Medulla oblongata (tissue), 1 donor: ENCODE results near the gene FLYWCH2.
"Not testable (repeated sequence)": the region's sequence is repeated elsewhere in the genome, so short reads cannot be mapped to it uniquely, and the experiment has no call there.

Source experiments
- DNase-seq: peaks from one replicate; pipeline ENCODE4 v3.0.0-alpha.2; 2015; ENCODE audit errors: extremely low spot score

FLYWCH2 gene

DNA sequence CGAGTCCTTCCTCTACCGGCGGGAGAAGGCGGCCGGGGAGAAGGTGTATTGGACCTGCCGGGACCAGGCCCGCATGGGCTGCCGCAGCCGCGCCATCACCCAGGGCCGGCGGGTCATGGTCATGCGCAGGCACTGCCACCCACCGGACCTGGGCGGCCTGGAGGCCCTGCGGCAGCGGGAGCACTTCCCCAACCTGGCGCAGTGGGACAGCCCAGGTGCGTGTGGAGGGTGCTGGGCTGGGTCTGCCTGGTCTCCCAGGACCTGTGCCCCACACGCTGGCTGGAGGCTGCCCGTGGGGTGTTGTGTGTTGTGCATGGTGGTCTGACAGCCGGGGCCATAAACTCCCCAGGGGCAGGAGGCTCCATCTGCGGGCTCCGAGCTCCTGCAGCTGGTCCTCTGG lies 54.2 kb downstream of the FLYWCH2 start:
- no peak for DNase-seq

DNA sequence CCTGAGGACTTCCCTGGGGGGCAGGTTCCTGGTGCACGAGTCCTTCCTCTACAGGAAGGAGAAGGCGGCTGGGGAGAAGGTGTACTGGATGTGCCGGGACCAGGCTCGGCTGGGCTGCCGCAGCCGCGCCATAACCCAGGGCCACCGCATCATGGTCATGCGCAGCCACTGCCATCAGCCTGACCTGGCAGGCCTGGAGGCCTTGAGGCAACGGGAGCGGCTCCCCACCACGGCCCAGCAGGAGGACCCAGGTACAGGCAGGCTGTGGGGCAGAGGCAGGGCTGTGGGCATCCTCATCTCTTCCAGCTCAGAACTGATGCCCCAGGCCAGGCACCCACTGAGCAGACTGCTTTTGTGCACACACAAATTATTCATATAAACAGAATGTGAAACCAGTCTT lies 55.2 kb downstream of the FLYWCH2 start:
- no peak for DNase-seq

DNA sequence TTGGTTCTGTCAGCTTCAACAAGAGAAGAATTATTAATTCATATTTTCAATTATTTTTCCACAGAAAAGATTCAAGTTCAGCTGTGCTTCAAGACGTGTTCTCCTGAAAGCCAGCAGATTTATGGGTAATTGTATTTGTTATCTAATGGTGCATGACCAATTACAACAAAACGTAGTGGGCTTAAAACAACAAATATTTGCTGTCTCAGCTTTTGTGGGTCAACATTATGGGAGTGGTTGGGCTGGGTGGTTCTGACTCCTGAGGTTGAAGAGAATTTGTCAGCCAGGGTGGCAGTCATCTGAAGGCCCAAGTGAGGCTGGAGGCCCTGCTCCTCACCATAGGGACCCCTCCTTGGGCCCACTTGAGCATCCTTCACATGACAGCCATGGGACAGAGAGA lies 57.0 kb downstream of the FLYWCH2 start:
- no peak for DNase-seq

DNA sequence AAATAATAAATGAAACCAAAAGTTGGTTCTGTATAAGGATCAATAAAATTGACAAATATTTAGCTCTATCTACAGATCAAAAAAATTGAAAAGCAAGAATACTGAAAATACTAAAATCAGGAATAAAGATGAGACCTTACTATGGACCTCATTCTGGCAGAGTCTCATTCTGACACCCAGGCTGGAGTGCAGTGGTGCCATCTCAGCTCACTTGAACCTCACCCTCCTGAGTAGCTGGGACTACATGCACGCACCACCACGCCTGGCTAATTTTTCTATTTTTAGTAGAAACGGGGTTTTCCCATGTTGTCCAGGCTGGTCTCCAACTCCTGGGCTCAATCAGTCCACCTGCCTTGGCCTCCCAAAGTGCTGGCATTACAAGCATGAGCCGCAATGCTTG lies 59.0 kb downstream of the FLYWCH2 start:
- DNase-seq = no peak

DNA sequence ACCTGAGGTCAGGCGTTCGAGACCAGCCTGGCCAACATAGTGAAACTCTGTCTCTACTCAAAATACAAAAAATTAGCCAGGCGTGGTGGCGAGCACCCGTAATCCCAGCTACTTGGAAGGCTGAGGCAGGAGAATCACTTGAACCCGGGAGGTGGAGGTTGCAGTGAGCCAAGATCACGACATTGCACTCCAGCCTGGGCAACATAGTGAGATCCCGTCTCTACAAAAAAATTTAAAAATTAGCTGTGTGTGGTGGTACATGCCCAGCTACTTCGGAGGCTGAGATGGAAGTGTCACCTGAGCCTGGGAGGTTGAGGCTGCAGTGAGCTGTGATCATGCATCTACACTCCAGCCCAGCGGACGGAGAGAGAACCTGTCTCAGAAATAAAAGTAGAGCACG lies 60.7 kb downstream of the FLYWCH2 start:
- DNase-seq = not testable (repeated sequence)

DNA sequence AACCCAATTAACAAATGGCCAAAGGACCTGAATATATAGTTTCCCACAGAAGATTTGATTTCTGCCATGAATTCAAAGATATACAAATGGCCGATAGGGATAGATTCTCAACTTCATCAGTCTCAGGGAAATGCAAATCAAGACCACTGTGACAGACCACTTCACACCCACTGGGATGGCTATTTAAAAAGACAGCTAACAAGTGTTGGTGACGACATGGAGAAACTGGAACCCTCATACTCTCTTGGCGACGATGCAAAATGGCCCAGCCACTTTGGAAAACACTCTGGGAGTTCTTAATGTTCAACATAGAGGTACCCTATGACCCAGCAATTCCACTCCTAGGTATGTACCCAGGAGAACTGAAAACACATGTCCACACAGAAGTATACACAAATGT lies 63.6 kb downstream of the FLYWCH2 start:
- DNase-seq = no peak
